ENCODE results near the gene XRCC5.
A peak's percentile ranks its signal among the peaks of the same experiment; 100 is the strongest.

Gene XRCC5

GRCh38 chr2:216160786-216161185 is 51.6 kb downstream of the XRCC5 start:
- no peak for DNase-seq

GRCh38 chr2:216161967-216162366 is 52.8 kb downstream of the XRCC5 start:
- DNase-seq: no peak

- no peak for DNase-seq
Observed at GRCh38 chr2:216163518-216163917, 54.4 kb downstream of the XRCC5 start.

GRCh38 chr2:216164087-216164486 is 54.9 kb downstream of the XRCC5 start:
- no peak for DNase-seq

- no peak for DNase-seq
Observed at GRCh38 chr2:216164576-216164975, 55.4 kb downstream of the XRCC5 start.

- DNase-seq: no peak
Observed at GRCh38 chr2:216165711-216166110, 56.6 kb downstream of the XRCC5 start.

GRCh38 chr2:216169087-216169486 is 59.9 kb downstream of the XRCC5 start:
- DNase-seq: no peak

GRCh38 chr2:216170076-216170763 is 61.1 kb downstream of the XRCC5 start:
- DNase-seq: no peak

- DNase-seq: no peak
Observed at GRCh38 chr2:216171011-216171410, 61.9 kb downstream of the XRCC5 start.

- no peak for DNase-seq
Observed at GRCh38 chr2:216172493-216172892, 63.3 kb downstream of the XRCC5 start.

GRCh38 chr2:216179015-216179414 is 69.9 kb downstream of the XRCC5 start:
- no peak for DNase-seq

GRCh38 chr2:216181351-216181750 is 72.2 kb downstream of the XRCC5 start:
- no peak for DNase-seq

- DNase-seq: no peak
Observed at GRCh38 chr2:216181953-216182461, 72.9 kb downstream of the XRCC5 start.

- peak; percentile 33 for DNase-seq
Observed at GRCh38 chr2:216183462-216183861, 74.3 kb downstream of the XRCC5 start.

- no peak for DNase-seq
Observed at GRCh38 chr2:216188559-216188850, 79.4 kb downstream of the XRCC5 start.

GRCh38 chr2:216188956-216189355 is 79.8 kb downstream of the XRCC5 start:
- no peak for DNase-seq

- no peak for DNase-seq
Observed at GRCh38 chr2:216189410-216189809, 80.3 kb downstream of the XRCC5 start.

- DNase-seq: no peak
Observed at GRCh38 chr2:216192181-216192580, 83.0 kb downstream of the XRCC5 start.

GRCh38 chr2:216192931-216193330 is 83.8 kb downstream of the XRCC5 start:
- DNase-seq: no peak

- DNase-seq: no peak
Observed at GRCh38 chr2:216194013-216194412, 84.9 kb downstream of the XRCC5 start.

- no peak for DNase-seq
Observed at GRCh38 chr2:216194561-216194960, 85.4 kb downstream of the XRCC5 start.

GRCh38 chr2:216195565-216196029 is 86.4 kb downstream of the XRCC5 start:
- no peak for DNase-seq

GRCh38 chr2:216201692-216202306 is 92.7 kb downstream of the XRCC5 start:
- no peak for DNase-seq

GRCh38 chr2:216202626-216203250 is 93.6 kb downstream of the XRCC5 start:
- DNase-seq: no peak

All from GF-D8 (cell line).